Fibroblast of the aortic adventitia (primary cell): ENCODE results near the gene OPCML. TPM values are rescaled to one million over a fixed set of nuclear protein-coding genes. Genes with fewer than 3 reads are reported as not detected.

Source experiments
- DNase-seq: peaks from one replicate; pipeline ENCODE4 v3.0.0-alpha.2; 2010; ENCODE audit warnings: low read depth
- H3K4me3 ChIP-seq: 2 replicates; pipeline ENCODE4 v1.5.1; 2011; ENCODE audit warnings: low read depth, mild to moderate bottlenecking, control low read depth, low read length, moderate library complexity
- CTCF ChIP-seq: IDR thresholded peaks from 2 replicates; pipeline ENCODE4 v1.5.1; 2011; ENCODE audit warnings: mild to moderate bottlenecking, low read length, control low read depth, inconsistent platforms; ENCODE audit not compliant: insufficient read depth
- total RNA-seq: library from RNA; depleted of rRNA; stranded (reverse); fragments of >200 nt; gene quantifications from 2 replicates; pipeline ENCODE4 v1.2.3, GENCODE V29; 2012; ENCODE audit warnings: low replicate concordance

OPCML gene
- total RNA-seq, 1 donor = 0.18 TPM

GRCh38 chr11:132716037-132716436 is 816.3 kb downstream of the OPCML start:
- TF ChIP-seq CTCF = no peak
- no peak for DNase-seq
- H3K4me3 ChIP-seq = no peak overlapping the region

GRCh38 chr11:132714859-132715440 is 817.4 kb downstream of the OPCML start:
- no peak for DNase-seq
- TF ChIP-seq CTCF = no peak
- no peak overlapping the region for H3K4me3 ChIP-seq

- no peak overlapping the region for H3K4me3 ChIP-seq
- TF ChIP-seq CTCF = no peak
- no peak for DNase-seq
Observed at GRCh38 chr11:132712466-132712865, 819.8 kb downstream of the OPCML start.

GRCh38 chr11:132704781-132705375 is 827.4 kb downstream of the OPCML start:
- H3K4me3 ChIP-seq = no peak overlapping the region
- no peak for TF ChIP-seq CTCF
- no peak for DNase-seq

- no peak for TF ChIP-seq CTCF
- no peak overlapping the region for H3K4me3 ChIP-seq
- no peak for DNase-seq
Observed at GRCh38 chr11:132692891-132693290, 839.4 kb downstream of the OPCML start.

GRCh38 chr11:132691848-132692550 is 840.3 kb downstream of the OPCML start:
- no peak overlapping the region for H3K4me3 ChIP-seq
- TF ChIP-seq CTCF = no peak
- DNase-seq = no peak
